Karpas-422 (cell line): Measurements from ENCODE around the gene GKN1. TPM values are rescaled to one million over a fixed set of nuclear protein-coding genes. Genes with fewer than 3 reads are reported as not detected.

Source experiments
- DNase-seq: peaks from one replicate; pipeline ENCODE4 v3.0.0-alpha.2; 2015
- H2AFZ ChIP-seq: fragments of 200-600 bp; sonication (generic); 2 replicates; pipeline ENCODE4 v1.6.1; 2014; ENCODE audit warnings: antibody characterized with exemption, low read length, mixed read lengths
- H3K27ac ChIP-seq: fragments of 200-600 bp; sonication (generic); 2 replicates; pipeline ENCODE4 v1.5.1; 2014; ENCODE audit warnings: mild to moderate bottlenecking, low read length, moderate library complexity
- H3K27me3 ChIP-seq: fragments of 200-600 bp; sonication (generic); 2 replicates; pipeline ENCODE4 v1.6.1; 2014; ENCODE audit warnings: low read length, mixed read lengths
- H3K36me3 ChIP-seq: fragments of 200-600 bp; sonication (generic); 2 replicates; pipeline ENCODE4 v1.6.1; 2014; ENCODE audit warnings: low read length, mixed read lengths; ENCODE audit not compliant: insufficient read depth
- H3K4me1 ChIP-seq: fragments of 200-600 bp; sonication (generic); 2 replicates; pipeline ENCODE4 v1.6.1; 2014; ENCODE audit warnings: mild to moderate bottlenecking, low read length, mixed read lengths
- H3K4me2 ChIP-seq: fragments of 200-600 bp; sonication (generic); 2 replicates; pipeline ENCODE4 v1.6.1; 2014; ENCODE audit warnings: low read length, low read depth, mild to moderate bottlenecking; ENCODE audit not compliant: poor library complexity, severe bottlenecking
- H3K4me3 ChIP-seq: fragments of 200-600 bp; sonication (generic); 2 replicates; pipeline ENCODE4 v1.5.1; 2014; ENCODE audit warnings: mild to moderate bottlenecking, antibody characterized with exemption, low read length, mixed read lengths
- H3K79me2 ChIP-seq: fragments of 200-600 bp; sonication (generic); 2 replicates; pipeline ENCODE4 v1.6.1; 2014; ENCODE audit warnings: mild to moderate bottlenecking, low read length, mixed read lengths
- H3K9ac ChIP-seq: fragments of 200-600 bp; sonication (generic); 2 replicates; pipeline ENCODE4 v1.6.0; 2014; ENCODE audit warnings: low read length
- H3K9me2 ChIP-seq: fragments of 200-600 bp; sonication (generic), shearing (Covaris generic); replicated peaks from 2 replicates; pipeline ENCODE4 v1.6.0; 2014; ENCODE audit warnings: mild to moderate bottlenecking, low read length, moderate library complexity; ENCODE audit not compliant: insufficient read depth
- H3K9me3 ChIP-seq: fragments of 300-700, 200-600 bp; sonication (generic); 2 replicates; pipeline ENCODE4 v1.6.1; 2014; ENCODE audit warnings: low read length, mixed read lengths
- H4K20me1 ChIP-seq: fragments of 200-600 bp; sonication (generic); 2 replicates; pipeline ENCODE4 v1.6.1; 2014; ENCODE audit warnings: mild to moderate bottlenecking, antibody characterized with exemption, low read length, low read depth; ENCODE audit not compliant: insufficient read depth
- total RNA-seq: library from RNA; depleted of rRNA; stranded (reverse); fragments of >200 nt; shearing (Covaris generic); gene quantifications from 2 replicates; pipeline ENCODE4 v1.2.3, GENCODE V29; 2014; ENCODE audit warnings: low replicate concordance

GKN1 gene
- total RNA-seq, 1 experiment from 2014 or later, result not detected

- Histone ChIP-seq H3K4me3 (no peak overlapping the region), H3K9ac (no peak overlapping the region), H3K4me1 (peaks cover 9% of the 10 kb centered on the region), H3K36me3 (no peaks in the 10 kb centered on the region), H3K9me3 (no peaks in the 10 kb centered on the region), H3K9me2 (no peaks in the 10 kb centered on the region), H2AFZ (no peak overlapping the region), H3K27ac (no peak overlapping the region), H3K27me3 (no peaks in the 10 kb centered on the region; the same call in 1 of the 2 replicates), H3K79me2 (no peaks in the 10 kb centered on the region), H3K4me2 (no peak overlapping the region), H4K20me1 (no peaks in the 10 kb centered on the region)
- DNase-seq, result no peak
Measured at GRCh38 chr2:69001879-69002278, 27.4 kb downstream of the GKN1 start.

- H3K4me1 ChIP-seq, result peaks cover 9% of the 10 kb centered on the region
- no peak overlapping the region for H2AFZ ChIP-seq
- no peaks in the 10 kb centered on the region for H3K9me3 ChIP-seq
- peak; percentile 51 for DNase-seq
- H3K9me2 ChIP-seq, result no peaks in the 10 kb centered on the region
- no peak overlapping the region for H3K4me2 ChIP-seq
- no peak overlapping the region for H3K9ac ChIP-seq
- no peak overlapping the region for H3K27ac ChIP-seq
- H3K79me2 ChIP-seq, result no peaks in the 10 kb centered on the region
- no peaks in the 10 kb centered on the region for H3K36me3 ChIP-seq
- H3K4me3 ChIP-seq, result no peak overlapping the region
- no peaks in the 10 kb centered on the region for H4K20me1 ChIP-seq
- H3K27me3 ChIP-seq, result no peaks in the 10 kb centered on the region; the same call in 1 of the 2 replicates
Measured at GRCh38 chr2:69003731-69004130, 29.3 kb downstream of the GKN1 start.

GRCh38 chr2:69007169-69007568, 32.7 kb downstream of the GKN1 start:
- Histone ChIP-seq H3K27ac (no peak overlapping the region), H3K9ac (no peak overlapping the region), H3K27me3 (no peaks in the 10 kb centered on the region), H3K9me2 (no peaks in the 10 kb centered on the region), H3K36me3 (no peaks in the 10 kb centered on the region), H3K9me3 (no peaks in the 10 kb centered on the region), H3K4me3 (no peak overlapping the region), H3K4me2 (no peak overlapping the region), H2AFZ (no peak overlapping the region), H3K4me1 (peaks cover 6% of the 10 kb centered on the region), H3K79me2 (no peaks in the 10 kb centered on the region), H4K20me1 (no peaks in the 10 kb centered on the region)
- DNase-seq, result no peak

GRCh38 chr2:69007603-69008002, 33.2 kb downstream of the GKN1 start:
- H3K27ac ChIP-seq, result no peak overlapping the region

GRCh38 chr2:69010437-69011194, 36.2 kb downstream of the GKN1 start:
- H3K9me3 ChIP-seq, result no peaks in the 10 kb centered on the region
- no peak overlapping the region for H3K4me3 ChIP-seq
- H4K20me1 ChIP-seq, result no peaks in the 10 kb centered on the region
- H3K9ac ChIP-seq, result no peak overlapping the region
- no peaks in the 10 kb centered on the region for H3K9me2 ChIP-seq
- H3K79me2 ChIP-seq, result no peaks in the 10 kb centered on the region
- no peak overlapping the region for H2AFZ ChIP-seq
- no peaks in the 10 kb centered on the region for H3K36me3 ChIP-seq
- H3K4me2 ChIP-seq, result no peak overlapping the region
- no peak overlapping the region for H3K27ac ChIP-seq
- H3K27me3 ChIP-seq, result no peaks in the 10 kb centered on the region
- no peak for DNase-seq
- H3K4me1 ChIP-seq, result no peaks in the 10 kb centered on the region

More at GRCh38 chr2:69007603-69008002, 33.2 kb downstream of the GKN1 start:
- Histone ChIP-seq H3K9me2 (no peaks in the 10 kb centered on the region), H3K9ac (no peak overlapping the region), H3K4me3 (no peak overlapping the region), H2AFZ (no peak overlapping the region), H4K20me1 (no peaks in the 10 kb centered on the region), H3K79me2 (no peaks in the 10 kb centered on the region), H3K36me3 (no peaks in the 10 kb centered on the region), H3K27me3 (no peaks in the 10 kb centered on the region), H3K9me3 (no peaks in the 10 kb centered on the region), H3K4me1 (peaks cover 6% of the 10 kb centered on the region), H3K4me2 (no peak overlapping the region)
- DNase-seq, result no peak

DNA sequence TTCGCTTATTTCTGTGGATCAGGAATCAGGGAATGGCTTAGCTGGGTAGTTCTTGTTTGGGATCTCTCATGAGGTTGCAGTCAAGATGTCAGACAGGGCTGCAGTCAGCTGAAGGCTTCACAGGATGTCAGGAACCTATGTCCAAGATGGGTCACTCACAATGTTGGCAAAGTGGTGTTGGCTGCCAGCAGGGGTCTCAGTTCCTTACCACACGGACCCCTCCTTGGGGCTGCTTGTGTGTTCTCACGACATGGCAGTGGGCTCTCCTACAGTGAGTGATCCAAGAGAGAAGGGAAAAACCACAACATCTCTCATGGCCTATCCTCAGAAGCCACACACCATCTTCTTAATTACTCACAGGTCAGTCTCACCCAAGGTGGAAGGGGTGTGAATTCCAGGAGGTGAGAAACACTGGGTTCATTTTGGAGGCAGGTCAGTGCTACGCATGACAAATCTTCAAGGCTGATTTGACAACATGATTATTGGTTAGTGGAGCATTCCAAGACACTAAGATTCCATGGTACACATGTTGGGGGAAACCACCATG, 37.2 kb downstream of the GKN1 start:
- no peak overlapping the region for H3K4me3 ChIP-seq
- H3K9ac ChIP-seq, result no peak overlapping the region
- H3K9me2 ChIP-seq, result no peaks in the 10 kb centered on the region
- no peaks in the 10 kb centered on the region for H3K79me2 ChIP-seq
- no peak overlapping the region for H2AFZ ChIP-seq
- no peak overlapping the region for H3K4me2 ChIP-seq
- no peak for DNase-seq
- no peaks in the 10 kb centered on the region for H3K4me1 ChIP-seq
- H3K27ac ChIP-seq, result no peak overlapping the region
- H3K9me3 ChIP-seq, result no peaks in the 10 kb centered on the region
- H4K20me1 ChIP-seq, result no peaks in the 10 kb centered on the region
- H3K27me3 ChIP-seq, result peaks cover 1% of the 10 kb centered on the region; the same call in 1 of the 2 replicates
- H3K36me3 ChIP-seq, result no peaks in the 10 kb centered on the region

GRCh38 chr2:69012310-69013141, 38.1 kb downstream of the GKN1 start:
- H3K4me1 ChIP-seq, result no peaks in the 10 kb centered on the region
- H4K20me1 ChIP-seq, result no peaks in the 10 kb centered on the region
- no peak overlapping the region for H3K27ac ChIP-seq
- no peaks in the 10 kb centered on the region for H3K79me2 ChIP-seq
- H3K36me3 ChIP-seq, result no peaks in the 10 kb centered on the region
- DNase-seq, result peak; percentile 76
- H3K9me2 ChIP-seq, result no peaks in the 10 kb centered on the region
- H3K27me3 ChIP-seq, result peaks cover 2% of the 10 kb centered on the region; the same call in 1 of the 2 replicates
- no peaks in the 10 kb centered on the region for H3K9me3 ChIP-seq
- H3K9ac ChIP-seq, result no peak overlapping the region
- no peak overlapping the region for H2AFZ ChIP-seq
- H3K4me2 ChIP-seq, result no peak overlapping the region
- no peak overlapping the region for H3K4me3 ChIP-seq
